OCI-LY7 (cell line): ENCODE results near the gene PIK3CB. TPM values are rescaled to one million over a fixed set of nuclear protein-coding genes. Genes with fewer than 3 reads are reported as not detected.

Experiments used
- BruUV-seq: library from RNA; stranded (reverse); fragments of 400-500 nt; replicated peaks from 2 replicates; lab custom pipeline; 2021; lab: Mats Ljungman, UMichigan
- CTCF ChIA-PET: fragments of 300-600 bp; sonication (Branson Sonifier 250); formaldehyde crosslinking; loops from one replicate; lab custom pipeline; 2022; ENCODE audit warnings: antibody characterized with exemption; ENCODE audit not compliant: unreplicated experiment; lab: Charles Lee
- POLR2A ChIA-PET: fragments of 300-600 bp; sonication (Branson Sonifier 250); formaldehyde crosslinking; loops from one replicate; lab custom pipeline; 2022; ENCODE audit warnings: antibody characterized with exemption; lab: Charles Lee
- DNase-seq: peaks from one replicate; pipeline ENCODE4 v3.0.0-alpha.2; 2015; ENCODE audit warnings: low spot score
- H2AFZ ChIP-seq: fragments of 200-600 bp; sonication (generic), shearing (Covaris generic); 2 replicates; pipeline ENCODE4 v1.6.1; 2014; ENCODE audit warnings: mild to moderate bottlenecking, antibody characterized with exemption, low read length, moderate library complexity
- H3K27ac ChIP-seq: fragments of 200-600 bp; sonication (generic); 2 replicates; pipeline ENCODE4 v1.5.1; 2014; ENCODE audit warnings: mixed run types, low read depth, mild to moderate bottlenecking, moderate library complexity, low read length, inconsistent platforms; ENCODE audit not compliant: poor library complexity, severe bottlenecking
- H3K36me3 ChIP-seq: fragments of 200-600 bp; sonication (generic); 2 replicates; pipeline ENCODE4 v1.6.1; 2014; ENCODE audit warnings: mild to moderate bottlenecking, antibody characterized with exemption, low read length, moderate library complexity, mixed read lengths; ENCODE audit not compliant: insufficient read depth
- H3K4me1 ChIP-seq: fragments of 200-600 bp; sonication (generic); 2 replicates; pipeline ENCODE4 v1.5.1; 2014; ENCODE audit warnings: mild to moderate bottlenecking, low read length; ENCODE audit not compliant: insufficient read depth, poor library complexity, severe bottlenecking
- H3K4me2 ChIP-seq: fragments of 200-600 bp; sonication (generic); 2 replicates; pipeline ENCODE4 v1.6.1; 2014; ENCODE audit warnings: mild to moderate bottlenecking, low read length
- H3K4me3 ChIP-seq: fragments of 200-600 bp; sonication (generic); 2 replicates; pipeline ENCODE4 v1.5.1; 2014; ENCODE audit warnings: mild to moderate bottlenecking, low read depth, low read length; ENCODE audit not compliant: poor library complexity, severe bottlenecking
- H3K79me2 ChIP-seq: fragments of 200-600 bp; sonication (generic); 2 replicates; pipeline ENCODE4 v1.6.1; 2016; ENCODE audit warnings: low read depth, mild to moderate bottlenecking, low read length, moderate library complexity, mixed read lengths; ENCODE audit not compliant: insufficient read depth
- H3K9me2 ChIP-seq: fragments of 200-600 bp; sonication (generic); 2 replicates; pipeline ENCODE4 v1.6.1; 2016; ENCODE audit warnings: mild to moderate bottlenecking, low read length, mixed read lengths; ENCODE audit not compliant: insufficient read depth
- H3K9me3 ChIP-seq: fragments of 200-600 bp; sonication (generic); 2 replicates; pipeline ENCODE4 v1.6.1; 2014; ENCODE audit warnings: mild to moderate bottlenecking, mixed run types, low read length, mixed read lengths
- H4K20me1 ChIP-seq: fragments of 200-600 bp; sonication (generic); 2 replicates; pipeline ENCODE4 v1.6.1; 2014; ENCODE audit warnings: mild to moderate bottlenecking, antibody characterized with exemption, low read length, moderate library complexity, mixed read lengths; ENCODE audit not compliant: insufficient read depth
- EZH2phosphoT487 ChIP-seq: fragments of 200-600 bp; sonication (generic); IDR thresholded peaks from 2 replicates; pipeline ENCODE4 v1.6.1; 2018; ENCODE audit warnings: low read depth, borderline replicate concordance, mild to moderate bottlenecking, mixed run types, antibody characterized with exemption, low read length, moderate library complexity, mixed read lengths
- intact Hi-C: fragments of 100-400 bp; cut with micrococcal nuclease; formaldehyde crosslinking; loops from one replicate; pipeline ENCODE4 v1.10.0; 2022; ENCODE audit not compliant: unreplicated experiment
- total RNA-seq, 2 experiments: library from RNA; depleted of rRNA in 1 of 2; stranded (reverse); fragments of >200 nt in 1 of 2; shearing (Covaris generic) in 1 of 2; gene quantifications; 2 replicates each; pipeline ENCODE4 v1.2.3, GENCODE V29; 2014 to 2022
- TF ChIP-seq, protein P1 (sequence below): fragments of 200-600 bp; sonication (generic); conservative IDR thresholded peaks from 2 replicates; pipeline ENCODE4 v1.5.1; 2014; ENCODE audit warnings: mild to moderate bottlenecking, antibody characterized with exemption, low read length, moderate library complexity, mixed read lengths

Gene PIK3CB
- total RNA-seq, 2 experiments from 2014 or later, result 8.2 to 23.6 TPM

DNA sequence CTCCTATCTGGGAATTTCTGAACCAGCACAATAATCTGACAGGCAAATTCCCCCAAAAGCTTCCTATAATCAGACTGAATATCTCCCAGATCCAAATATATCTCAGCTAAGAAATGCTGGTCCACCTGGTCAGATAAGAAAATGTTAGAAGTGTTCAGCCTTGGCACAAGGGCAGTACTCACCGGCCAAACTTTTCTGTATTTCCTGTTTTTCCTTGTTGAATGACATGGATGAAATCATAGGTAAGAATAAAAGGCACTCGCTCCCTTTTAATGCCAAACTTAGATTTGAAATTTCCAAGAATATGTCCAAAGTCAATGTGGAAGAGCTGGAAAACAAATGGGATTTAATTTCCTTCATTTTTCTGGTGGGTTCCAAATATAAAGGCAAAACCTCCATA is 177.2 kb downstream of the PIK3CB start:
- no TSS peak for BruUV-seq
- Histone ChIP-seq H4K20me1 (no peaks in the 10 kb centered on the region), H3K36me3 (peaks cover 22% of the 10 kb centered on the region), H3K4me3 (no peak overlapping the region), H3K9me2 (no peaks in the 10 kb centered on the region), H3K9me3 (no peaks in the 10 kb centered on the region), H3K27ac (no peak overlapping the region), H3K79me2 (no peaks in the 10 kb centered on the region), H3K4me2 (no peak overlapping the region), H2AFZ (no peak overlapping the region), H3K4me1 (no peaks in the 10 kb centered on the region)
- TF ChIP-seq, protein P1, sequence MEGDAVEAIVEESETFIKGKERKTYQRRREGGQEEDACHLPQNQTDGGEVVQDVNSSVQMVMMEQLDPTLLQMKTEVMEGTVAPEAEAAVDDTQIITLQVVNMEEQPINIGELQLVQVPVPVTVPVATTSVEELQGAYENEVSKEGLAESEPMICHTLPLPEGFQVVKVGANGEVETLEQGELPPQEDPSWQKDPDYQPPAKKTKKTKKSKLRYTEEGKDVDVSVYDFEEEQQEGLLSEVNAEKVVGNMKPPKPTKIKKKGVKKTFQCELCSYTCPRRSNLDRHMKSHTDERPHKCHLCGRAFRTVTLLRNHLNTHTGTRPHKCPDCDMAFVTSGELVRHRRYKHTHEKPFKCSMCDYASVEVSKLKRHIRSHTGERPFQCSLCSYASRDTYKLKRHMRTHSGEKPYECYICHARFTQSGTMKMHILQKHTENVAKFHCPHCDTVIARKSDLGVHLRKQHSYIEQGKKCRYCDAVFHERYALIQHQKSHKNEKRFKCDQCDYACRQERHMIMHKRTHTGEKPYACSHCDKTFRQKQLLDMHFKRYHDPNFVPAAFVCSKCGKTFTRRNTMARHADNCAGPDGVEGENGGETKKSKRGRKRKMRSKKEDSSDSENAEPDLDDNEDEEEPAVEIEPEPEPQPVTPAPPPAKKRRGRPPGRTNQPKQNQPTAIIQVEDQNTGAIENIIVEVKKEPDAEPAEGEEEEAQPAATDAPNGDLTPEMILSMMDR, result no peak
- no peak for TF ChIP-seq EZH2phosphoT487
- POLR2A ChIA-PET, result no interaction called here
- no peak for DNase-seq
- CTCF ChIA-PET, result no interaction called here
- intact Hi-C loops, result no loop called here

GRCh38 chr3:138653567-138653966 is 181.2 kb downstream of the PIK3CB start:
- no peak overlapping the region for H2AFZ ChIP-seq
- no peak for TF ChIP-seq EZH2phosphoT487
- TF ChIP-seq, protein P1, result no peak
- H3K9me2 ChIP-seq, result no peaks in the 10 kb centered on the region
- no peak overlapping the region for H3K4me3 ChIP-seq
- peaks cover 34% of the 10 kb centered on the region for H3K36me3 ChIP-seq
- no peaks in the 10 kb centered on the region for H3K4me1 ChIP-seq
- no peak overlapping the region for H3K27ac ChIP-seq
- H4K20me1 ChIP-seq, result no peaks in the 10 kb centered on the region
- no peaks in the 10 kb centered on the region for H3K79me2 ChIP-seq
- H3K9me3 ChIP-seq, result no peaks in the 10 kb centered on the region
- intact Hi-C loops, result no loop called here
- H3K4me2 ChIP-seq, result no peak overlapping the region
- DNase-seq, result no peak
- ChIA-PET CTCF (no interaction called here), POLR2A (interaction anchor here (1.0 kb wide), 1 partner anchor 262 kb away, joined by 3 read pairs; no protein-coding TSS in a partner anchor)
- BruUV-seq, result no TSS peak

DNA sequence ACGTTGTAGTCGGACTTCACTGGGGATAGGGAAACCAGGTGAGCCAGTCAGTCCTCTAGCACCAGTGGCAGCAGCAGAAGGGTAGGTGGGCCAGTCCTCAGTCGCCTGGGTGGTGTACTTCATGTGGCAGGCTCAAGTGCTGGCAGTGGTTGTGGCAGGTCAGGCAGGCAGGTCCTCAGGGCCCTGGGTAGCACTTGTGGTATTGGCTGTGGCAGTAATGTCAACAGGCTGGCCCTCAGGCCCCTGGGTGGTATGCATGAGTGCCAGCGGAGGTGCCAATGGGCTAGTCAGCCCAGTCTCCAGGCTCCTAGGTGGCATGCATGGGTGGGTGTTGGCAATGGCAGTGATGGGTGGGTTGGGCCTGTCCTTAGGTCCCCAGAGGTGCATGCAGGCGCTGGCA is 185.6 kb downstream of the PIK3CB start:
- no peaks in the 10 kb centered on the region for H3K9me2 ChIP-seq
- no peaks in the 10 kb centered on the region for H4K20me1 ChIP-seq
- ChIA-PET POLR2A (no interaction called here), CTCF (no interaction called here)
- TF ChIP-seq, protein P1, result no peak
- TF ChIP-seq EZH2phosphoT487, result no peak
- H3K4me3 ChIP-seq, result no peak overlapping the region
- DNase-seq, result no peak
- no peaks in the 10 kb centered on the region for H3K4me1 ChIP-seq
- intact Hi-C loops, result no loop called here
- no peak overlapping the region for H2AFZ ChIP-seq
- peaks cover 25% of the 10 kb centered on the region for H3K36me3 ChIP-seq
- no peaks in the 10 kb centered on the region; the same call in 1 of the 2 replicates for H3K9me3 ChIP-seq
- no TSS peak for BruUV-seq
- H3K79me2 ChIP-seq, result no peaks in the 10 kb centered on the region
- H3K4me2 ChIP-seq, result no peak overlapping the region
- no peak overlapping the region for H3K27ac ChIP-seq
